Measurements from ENCODE around the gene OSBPL7. TPM values are rescaled to one million over a fixed set of nuclear protein-coding genes. Genes with fewer than 3 reads are reported as not detected.

The OSBPL7 gene
- total RNA-seq = 5.8 and 8.4 TPM in 2 replicates

GRCh38 chr17:47821424-47822391, at the start of gene OSBPL7:
Gene OSBPL7, minus strand, starts transcription at chr17:47821794. Its CDS starts 1,516 bp downstream, at chr17:47820278.

GRCh38 chr17:47850692-47851573, 29.3 kb upstream of the OSBPL7 start, which contains the start of gene SP6:
Gene SP6, minus strand, starts transcription at chr17:47851163. Its CDS starts 2,734 bp downstream, at chr17:47848429.

GRCh38 chr17:47840742-47841487, 19.3 kb upstream of the OSBPL7 start, which contains the start of gene SCRN2:
Gene SCRN2, minus strand, starts transcription at chr17:47841273. Its CDS starts 430 bp downstream, at chr17:47840843.

GRCh38 chr17:47831003-47831933, 9.7 kb upstream of the OSBPL7 start, which contains the start of the genes LRRC46 and MRPL10:
Gene LRRC46, plus strand, starts transcription at chr17:47831670. Its CDS starts 320 bp downstream, at chr17:47831990.
Gene MRPL10, minus strand, starts transcription at chr17:47831541. Its CDS starts 30 bp downstream, at chr17:47831511.

Other genes with a start within 250 kb of the OSBPL7 start
- gene KPNB1, start 171.9 kb downstream of the OSBPL7 start, total RNA-seq = 247 and 292 TPM in 2 replicates
- gene TBKBP1, start 127.6 kb downstream of the OSBPL7 start, total RNA-seq = 6.4 and 13.6 TPM in 2 replicates
- 0.09 and 0.14 TPM in 2 replicates for gene TBX21, start 88.6 kb downstream of the OSBPL7 start, total RNA-seq
- 16.5 and 21.0 TPM in 2 replicates for gene MRPL10, start 9.7 kb upstream of the OSBPL7 start, total RNA-seq
- 0.09 TPM in 1 of 2 replicates, not detected in the other for gene LRRC46, start 9.9 kb upstream of the OSBPL7 start, total RNA-seq
- gene SCRN2, start 19.5 kb upstream of the OSBPL7 start, total RNA-seq = 44.4 and 44.8 TPM in 2 replicates
- gene SP6, start 29.4 kb upstream of the OSBPL7 start, total RNA-seq = under 0.01 TPM in 2 replicates
- gene SP2, start 74.4 kb upstream of the OSBPL7 start, total RNA-seq = 0.14 and 0.28 TPM in 2 replicates
- 17.1 and 21.1 TPM in 2 replicates for gene PNPO, start 119.8 kb upstream of the OSBPL7 start, total RNA-seq
- gene PRR15L, start 136.1 kb upstream of the OSBPL7 start, total RNA-seq = not detected in 2 replicates
- gene CDK5RAP3, start 149.3 kb upstream of the OSBPL7 start, total RNA-seq = 69.1 and 88.3 TPM in 2 replicates
- 123 and 125 TPM in 2 replicates for gene COPZ2, start 216.0 kb upstream of the OSBPL7 start, total RNA-seq
- gene NFE2L1, start 226.6 kb upstream of the OSBPL7 start, total RNA-seq = 80.6 and 90.0 TPM in 2 replicates